Ascending aorta (tissue), 2 donors: Measurements from ENCODE around the gene IGF2BP1. TPM values are rescaled to one million over a fixed set of nuclear protein-coding genes. Genes with fewer than 3 reads are reported as not detected.

Source experiments
- DNase-seq, 2 donors: peaks; one replicate each; pipeline ENCODE4 v3.0.0-alpha.2; 2019; ENCODE audit warnings: low spot score in 2 of 2
- H3K27ac ChIP-seq, 2 donors: fragments of 200-600 bp; sonication (generic); one replicate each; pipeline ENCODE4 v1.5.1; 2016 to 2017; ENCODE audit warnings: mild to moderate bottlenecking in 1 of 2
- H3K27me3 ChIP-seq: fragments of 200-600 bp; sonication (generic); one replicate; pipeline ENCODE4 v1.5.1; 2017
- H3K36me3 ChIP-seq, 2 donors: fragments of 200-600 bp; sonication (generic); one replicate each; pipeline ENCODE4 v1.5.1; 2016
- H3K4me1 ChIP-seq, 2 donors: fragments of 200-600 bp; sonication (generic); one replicate each; pipeline ENCODE4 v1.5.1; 2016 to 2017; ENCODE audit warnings: mild to moderate bottlenecking in 1 of 2
- H3K4me3 ChIP-seq, 2 donors: fragments of 200-600 bp; sonication (generic); one replicate each; pipeline ENCODE4 v1.5.1; 2016 to 2017; ENCODE audit warnings: mild to moderate bottlenecking in 1 of 2
- H3K9me3 ChIP-seq, 2 donors: fragments of 200-600 bp; sonication (generic); one replicate each; pipeline ENCODE4 v1.5.1; 2016
- CTCF ChIP-seq, 3 experiments: fragments of 200-600 bp in 2 of 3; fragments of 450-650 bp in 1 of 3; sonication (generic) in 2 of 3; IDR thresholded peaks; one replicate each; pipeline ENCODE4 v1.5.1; 2016 to 2019; ENCODE audit warnings: antibody characterized with exemption in 3 of 3, mild to moderate bottlenecking in 1 of 3, moderate library complexity in 1 of 3
- intact Hi-C: fragments of 100-400 bp; cut with DNase I; formaldehyde crosslinking; loops from one replicate; pipeline ENCODE4 v1.15.1; 2023
- total RNA-seq: library from RNA; depleted of rRNA; stranded (reverse); fragments of >200 nt; gene quantifications from one replicate; pipeline ENCODE4 v1.1.0, GENCODE V29; 2016

Gene IGF2BP1
- total RNA-seq, 1 donor from 2014 or later: not detected

- no peaks in the 10 kb centered on the region for H3K4me1 ChIP-seq
- no peak overlapping the region for H3K4me3 ChIP-seq
- no peak for DNase-seq
- intact Hi-C loops: no loop called here
- no peak overlapping the region for H3K27ac ChIP-seq
- no peaks in the 10 kb centered on the region for H3K36me3 ChIP-seq
- no peaks in the 10 kb centered on the region for H3K9me3 ChIP-seq
- no peak for TF ChIP-seq CTCF (IDR thresholded peaks at IDR 0.05)
- H3K27me3 ChIP-seq: no peaks in the 10 kb centered on the region
Measured at GRCh38 chr17:49069585-49070273, 72.5 kb downstream of the IGF2BP1 start.

DNA sequence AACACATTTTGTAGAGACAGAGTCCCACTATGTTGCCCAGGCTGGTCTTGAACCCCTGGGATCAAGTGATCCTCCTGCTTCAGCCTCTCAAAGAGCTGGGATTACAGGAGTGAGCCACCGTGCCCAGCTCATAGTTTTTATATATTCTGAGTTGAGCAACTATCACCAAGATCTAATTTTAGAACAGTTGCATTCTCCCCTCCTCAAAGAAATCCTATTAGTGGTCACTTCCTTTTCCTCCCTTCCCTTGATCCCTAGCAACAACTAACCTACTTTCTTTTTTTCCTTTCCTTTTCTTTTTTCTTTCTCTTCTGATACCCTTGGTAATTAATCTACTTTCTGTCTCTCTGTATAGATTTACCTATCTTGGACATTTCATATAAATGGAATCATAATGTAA lies 73.9 kb downstream of the IGF2BP1 start:
- H3K9me3 ChIP-seq: no peaks in the 10 kb centered on the region
- intact Hi-C loops: no loop called here
- H3K4me1 ChIP-seq: no peaks in the 10 kb centered on the region
- no peaks in the 10 kb centered on the region for H3K36me3 ChIP-seq
- DNase-seq: no peak
- no peaks in the 10 kb centered on the region for H3K27me3 ChIP-seq
- H3K27ac ChIP-seq: no peak overlapping the region
- no peak for TF ChIP-seq CTCF (IDR thresholded peaks at IDR 0.05)
- H3K4me3 ChIP-seq: no peak overlapping the region

- Histone ChIP-seq H3K4me3 (no peak overlapping the region), H3K27me3 (no peaks in the 10 kb centered on the region), H3K4me1 (no peaks in the 10 kb centered on the region), H3K36me3 (no peaks in the 10 kb centered on the region), H3K27ac (no peak overlapping the region), H3K9me3 (no peaks in the 10 kb centered on the region)
- TF ChIP-seq CTCF (IDR thresholded peaks at IDR 0.05): no peak
- DNase-seq: no peak
- intact Hi-C loops: no loop called here
Measured at GRCh38 chr17:49074851-49075540, 77.8 kb downstream of the IGF2BP1 start.

- DNase-seq: no peak
- Histone ChIP-seq H3K27me3 (no peaks in the 10 kb centered on the region), H3K27ac (no peak overlapping the region), H3K9me3 (no peaks in the 10 kb centered on the region), H3K4me3 (no peak overlapping the region), H3K36me3 (no peaks in the 10 kb centered on the region), H3K4me1 (no peaks in the 10 kb centered on the region)
- intact Hi-C loops: no loop called here
- no peak for TF ChIP-seq CTCF (IDR thresholded peaks at IDR 0.05)
Measured at GRCh38 chr17:49076573-49077384, 79.6 kb downstream of the IGF2BP1 start.

- Histone ChIP-seq H3K36me3 (no peaks in the 10 kb centered on the region), H3K4me1 (no peaks in the 10 kb centered on the region), H3K4me3 (no peak overlapping the region), H3K9me3 (no peaks in the 10 kb centered on the region), H3K27ac (no peak overlapping the region), H3K27me3 (no peaks in the 10 kb centered on the region)
- TF ChIP-seq CTCF (IDR thresholded peaks at IDR 0.05): no peak
- no peak for DNase-seq
- intact Hi-C loops: no loop called here
Measured at GRCh38 chr17:49078248-49078647, 81.1 kb downstream of the IGF2BP1 start.
